Measurements from ENCODE around the gene WASHC4. TPM values are rescaled to one million over a fixed set of nuclear protein-coding genes. Genes with fewer than 3 reads are reported as not detected.

The WASHC4 gene
- total RNA-seq, 1 donor from 2014 or later, result 41.3 TPM

GRCh38 chr12:105206686-105207374 lies 99.3 kb downstream of the WASHC4 start:
- peaks cover 72% of the 10 kb centered on the region for H3K36me3 Mint-ChIP-seq (ENCODE audit: low read depth)
- intact Hi-C loops (cut with micrococcal nuclease), result no loop called here
- no peak for DNase-seq (ENCODE audit: low spot score)
- H3K27ac Mint-ChIP-seq, result no peak overlapping the region
- H3K4me3 Mint-ChIP-seq (ENCODE audit: low read depth), result no peak overlapping the region
- no peaks in the 10 kb centered on the region for H3K27me3 Mint-ChIP-seq (ENCODE audit: low read depth)
- H3K4me1 Mint-ChIP-seq (ENCODE audit: low read depth), result peaks cover 12% of the 10 kb centered on the region
- H3K9me3 Mint-ChIP-seq, result no peaks in the 10 kb centered on the region

- no peak for DNase-seq (ENCODE audit: low spot score)
- H3K27ac Mint-ChIP-seq, result no peak overlapping the region
- H3K4me3 Mint-ChIP-seq (ENCODE audit: low read depth), result no peak overlapping the region
- peaks cover 12% of the 10 kb centered on the region for H3K4me1 Mint-ChIP-seq (ENCODE audit: low read depth)
- intact Hi-C loops (cut with micrococcal nuclease), result no loop called here
- H3K27me3 Mint-ChIP-seq (ENCODE audit: low read depth), result no peaks in the 10 kb centered on the region
- H3K9me3 Mint-ChIP-seq, result no peaks in the 10 kb centered on the region
- H3K36me3 Mint-ChIP-seq (ENCODE audit: low read depth), result peaks cover 64% of the 10 kb centered on the region
Measured at GRCh38 chr12:105209091-105209490, 101.6 kb downstream of the WASHC4 start.

GRCh38 chr12:105212438-105212837 lies 104.9 kb downstream of the WASHC4 start:
- DNase-seq (ENCODE audit: low spot score), result no peak
- Mint-ChIP-seq H3K27me3 (ENCODE audit: low read depth) (no peaks in the 10 kb centered on the region), H3K36me3 (ENCODE audit: low read depth) (peaks cover 63% of the 10 kb centered on the region), H3K27ac (no peak overlapping the region), H3K4me3 (ENCODE audit: low read depth) (no peak overlapping the region), H3K9me3 (no peaks in the 10 kb centered on the region), H3K4me1 (ENCODE audit: low read depth) (no peaks in the 10 kb centered on the region)
- intact Hi-C loops (cut with micrococcal nuclease), result no loop called here

- Mint-ChIP-seq H3K36me3 (ENCODE audit: low read depth) (peaks cover 56% of the 10 kb centered on the region), H3K27me3 (ENCODE audit: low read depth) (no peaks in the 10 kb centered on the region), H3K9me3 (no peaks in the 10 kb centered on the region), H3K27ac (no peak overlapping the region), H3K4me3 (ENCODE audit: low read depth) (no peak overlapping the region), H3K4me1 (ENCODE audit: low read depth) (no peaks in the 10 kb centered on the region)
- no peak for DNase-seq (ENCODE audit: low spot score)
- intact Hi-C loops (cut with micrococcal nuclease), result no loop called here
Measured at GRCh38 chr12:105214148-105214547, 106.6 kb downstream of the WASHC4 start.

GRCh38 chr12:105214670-105215375 lies 107.3 kb downstream of the WASHC4 start:
- H3K9me3 Mint-ChIP-seq, result no peaks in the 10 kb centered on the region
- intact Hi-C loops (cut with micrococcal nuclease), result no loop called here
- no peaks in the 10 kb centered on the region for H3K27me3 Mint-ChIP-seq (ENCODE audit: low read depth)
- H3K4me1 Mint-ChIP-seq (ENCODE audit: low read depth), result peaks cover 2% of the 10 kb centered on the region
- no peak for DNase-seq (ENCODE audit: low spot score)
- peaks cover 55% of the 10 kb centered on the region for H3K36me3 Mint-ChIP-seq (ENCODE audit: low read depth)
- H3K27ac Mint-ChIP-seq, result no peak overlapping the region
- no peak overlapping the region for H3K4me3 Mint-ChIP-seq (ENCODE audit: low read depth)

GRCh38 chr12:105218434-105218833 lies 110.9 kb downstream of the WASHC4 start:
- Mint-ChIP-seq H3K27ac (no peak overlapping the region), H3K4me1 (ENCODE audit: low read depth) (peaks cover 2% of the 10 kb centered on the region), H3K36me3 (ENCODE audit: low read depth) (peaks cover 61% of the 10 kb centered on the region), H3K27me3 (ENCODE audit: low read depth) (no peaks in the 10 kb centered on the region), H3K4me3 (ENCODE audit: low read depth) (no peak overlapping the region), H3K9me3 (no peaks in the 10 kb centered on the region)
- intact Hi-C loops (cut with micrococcal nuclease), result no loop called here
- no peak for DNase-seq (ENCODE audit: low spot score)

Other genes starting within 250 kb of the WASHC4 start
- 4.3 and 8.2 TPM in 2 replicates for gene SLC41A2, start 149.4 kb upstream of the WASHC4 start, total RNA-seq
- 25.2 and 29.6 TPM in 2 replicates for gene NOPCHAP1, start 121.4 kb upstream of the WASHC4 start, total RNA-seq
- 1.0 and 1.4 TPM in 2 replicates for gene ALDH1L2, start 23.3 kb upstream of the WASHC4 start, total RNA-seq
- gene APPL2, start 128.4 kb downstream of the WASHC4 start, total RNA-seq, result 28.8 and 30.4 TPM in 2 replicates
- 246 and 252 TPM in 2 replicates for gene C12orf75, start 223.0 kb downstream of the WASHC4 start, total RNA-seq